ENCODE data around the gene ZNF710.
"Not testable (repeated sequence)": the region's sequence is repeated elsewhere in the genome, so short reads cannot be mapped to it uniquely, and the experiment has no call there.

Gene ZNF710

GRCh38 chr15:90109163-90109751, 108.1 kb downstream of the ZNF710 start:
- DNase-seq: not testable (repeated sequence)

DNA sequence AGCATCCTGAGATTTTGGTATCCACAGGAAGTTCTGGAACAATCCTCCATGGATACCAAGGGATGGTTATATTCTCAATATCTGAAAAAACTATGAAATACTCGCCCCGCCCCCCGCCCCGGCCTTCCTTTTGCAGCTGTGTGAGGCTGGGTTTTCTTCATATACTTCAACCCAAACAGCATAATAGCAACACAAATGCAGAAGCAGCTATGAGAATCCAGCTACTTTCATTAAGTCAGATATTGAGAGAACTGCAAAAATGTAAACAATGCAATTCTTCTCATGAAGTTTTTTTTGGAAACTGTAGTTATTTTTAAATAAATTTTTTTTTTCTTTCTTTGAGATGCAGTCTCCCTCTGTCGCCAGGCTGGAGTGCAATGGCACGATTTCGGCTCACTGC, 112.0 kb downstream of the ZNF710 start:
- no peak for DNase-seq

- DNase-seq: no peak
Measured at GRCh38 chr15:90114451-90114901, 113.4 kb downstream of the ZNF710 start.

DNA sequence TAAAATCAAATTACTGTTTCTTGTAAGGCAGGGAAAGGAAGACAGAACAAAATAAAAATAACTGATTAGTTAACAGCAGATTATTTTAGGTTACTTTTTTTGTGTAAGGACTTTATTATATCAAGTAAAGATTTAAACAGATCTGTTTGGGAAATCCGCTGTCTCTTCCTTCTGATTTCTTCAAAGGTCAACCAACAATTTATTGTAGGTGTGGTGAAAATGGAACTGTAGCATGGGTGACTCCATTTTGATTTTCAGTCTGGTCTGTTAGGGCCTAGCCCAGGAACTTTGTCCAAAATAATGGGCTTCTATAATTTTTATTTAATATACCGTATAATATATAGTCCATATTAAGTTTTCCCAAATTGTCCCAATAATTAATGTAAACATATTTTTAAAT, 114.7 kb downstream of the ZNF710 start:
- no peak for DNase-seq

- DNase-seq: no peak
Measured at GRCh38 chr15:90119367-90119766, 118.2 kb downstream of the ZNF710 start.

GRCh38 chr15:90121086-90121485, 120.0 kb downstream of the ZNF710 start:
- DNase-seq: no peak

- no peak for DNase-seq
Measured at GRCh38 chr15:90124507-90124906, 123.4 kb downstream of the ZNF710 start.

- DNase-seq: no peak
Measured at GRCh38 chr15:90126022-90126421, 124.9 kb downstream of the ZNF710 start.

DNA sequence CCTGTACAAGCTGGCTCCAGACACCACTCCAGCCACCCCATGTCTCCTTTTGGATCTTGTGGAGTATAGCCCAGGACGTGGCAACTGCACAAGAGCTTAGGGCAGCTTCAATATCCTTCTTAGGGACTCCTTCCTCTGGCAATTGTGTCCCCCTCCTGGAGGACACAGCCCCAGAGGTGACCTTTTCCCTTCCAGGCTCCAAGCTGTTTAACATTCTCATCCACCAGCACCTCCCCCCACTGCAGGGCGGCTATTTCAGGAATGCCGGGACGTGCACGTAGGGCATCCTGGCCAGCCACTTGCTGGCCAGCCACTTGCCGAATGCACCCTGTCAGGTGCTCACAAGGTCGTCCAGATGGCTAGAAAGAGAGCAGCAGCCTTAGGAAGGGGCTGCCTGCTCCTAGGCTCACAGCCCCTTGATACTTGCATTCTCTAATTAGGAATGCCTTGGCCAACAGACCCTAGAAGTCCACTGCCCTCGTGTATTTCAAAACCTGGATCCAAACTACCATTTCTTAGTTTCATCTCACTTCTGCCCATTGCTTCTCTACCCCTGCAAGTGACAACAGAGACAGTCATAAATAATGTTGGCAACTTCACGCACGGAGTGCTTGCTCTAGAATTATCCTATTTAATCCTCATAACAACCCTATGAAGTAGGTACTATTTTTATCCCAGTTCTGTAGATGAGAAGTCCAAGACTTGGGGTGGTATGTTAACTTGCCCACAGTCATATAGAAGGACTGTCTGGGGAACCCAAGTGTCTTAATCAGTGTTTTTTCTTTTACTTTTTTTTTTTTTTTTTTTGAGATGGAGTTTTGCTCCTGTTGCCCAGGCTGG, 125.7 kb downstream of the ZNF710 start:
- DNase-seq: no peak

DNA sequence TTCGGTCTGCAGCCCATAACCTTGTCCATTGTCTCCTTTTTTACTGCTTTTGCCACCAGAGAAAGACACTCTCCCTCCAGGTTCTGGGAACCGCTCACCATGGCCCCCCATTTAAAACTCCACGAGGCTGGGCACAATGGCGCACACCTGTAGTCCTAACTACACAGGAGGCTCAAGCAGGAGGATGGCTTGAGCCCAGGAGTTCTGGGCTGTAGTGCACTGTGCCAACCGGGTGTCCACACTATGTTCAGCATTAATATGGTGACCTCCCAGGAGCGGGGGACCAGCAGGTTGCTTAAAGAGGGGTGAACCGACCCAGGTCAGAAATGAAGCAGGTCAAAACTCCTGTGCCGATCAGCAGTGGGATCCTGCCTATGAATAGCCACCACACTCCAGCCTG, 129.2 kb downstream of the ZNF710 start:
- DNase-seq: no peak
